Measurements from ENCODE around the gene ZNF180.
"Not testable (repeated sequence)": the region's sequence is repeated elsewhere in the genome, so short reads cannot be mapped to it uniquely, and the experiment has no call there.

ZNF180 gene

GRCh38 chr19:44498988-44499387, 1.3 kb downstream of the ZNF180 start:
- DNase-seq (ENCODE audit: low read depth in 2 of 2) = no peak

GRCh38 chr19:44496711-44497110, 3.6 kb downstream of the ZNF180 start:
- no peak for DNase-seq (ENCODE audit: low read depth in 2 of 2)

- no peak for DNase-seq (ENCODE audit: low read depth in 2 of 2)
These were observed 23.5 kb downstream of the ZNF180 start for GRCh38 chr19:44476559-44477408.

GRCh38 chr19:44468730-44469129, 31.6 kb downstream of the ZNF180 start:
- not testable (repeated sequence) for DNase-seq (ENCODE audit: low read depth in 2 of 2)

- not testable (repeated sequence) for DNase-seq (ENCODE audit: low read depth in 2 of 2)
These were observed 37.6 kb downstream of the ZNF180 start for GRCh38 chr19:44462600-44463286.

GRCh38 chr19:44456016-44456415, 44.3 kb downstream of the ZNF180 start:
- DNase-seq (ENCODE audit: low read depth in 2 of 2) = not testable (repeated sequence)

GRCh38 chr19:44455100-44455499, 45.2 kb downstream of the ZNF180 start:
- no peak for DNase-seq (ENCODE audit: low read depth in 2 of 2)

GRCh38 chr19:44452367-44452766, 48.0 kb downstream of the ZNF180 start:
- DNase-seq (ENCODE audit: low read depth in 2 of 2) = no peak

- DNase-seq (ENCODE audit: low read depth in 2 of 2) = no peak
These were observed 48.6 kb downstream of the ZNF180 start for GRCh38 chr19:44451687-44452086.

- DNase-seq (ENCODE audit: low read depth in 2 of 2) = peak; percentile 53 to 67
These were observed 52.2 kb downstream of the ZNF180 start, which contains the start of gene ZNF229 for GRCh38 chr19:44447916-44448674. Gene ZNF229, minus strand, starts transcription at chr19:44448472. Its CDS starts 5,625 bp downstream, at chr19:44442847.

- no peak for DNase-seq (ENCODE audit: low read depth in 2 of 2)
These were observed 61.9 kb downstream of the ZNF180 start for GRCh38 chr19:44438441-44438840.

- no peak for DNase-seq (ENCODE audit: low read depth in 2 of 2)
These were observed 64.9 kb downstream of the ZNF180 start for GRCh38 chr19:44435441-44435840.

- no peak for DNase-seq (ENCODE audit: low read depth in 2 of 2)
These were observed 69.4 kb downstream of the ZNF180 start for GRCh38 chr19:44430956-44431355.

All from stimulated activated CD8-positive, alpha-beta memory T cell treated with anti-CD3 and anti-CD28 coated beads, Interleukin-2, amount 100 ng/mL, for 48 hours (primary cell).